Measurements from ENCODE around the gene KIAA1217. TPM values are rescaled to one million over a fixed set of nuclear protein-coding genes. Genes with fewer than 3 reads are reported as not detected.
A peak's percentile ranks its signal among the peaks of the same experiment; 100 is the strongest.
"Not testable (repeated sequence)": the region's sequence is repeated elsewhere in the genome, so short reads cannot be mapped to it uniquely, and the experiment has no call there.

KIAA1217 gene
- total RNA-seq, 1 donor from 2014 or later = 54.3 TPM

DNA sequence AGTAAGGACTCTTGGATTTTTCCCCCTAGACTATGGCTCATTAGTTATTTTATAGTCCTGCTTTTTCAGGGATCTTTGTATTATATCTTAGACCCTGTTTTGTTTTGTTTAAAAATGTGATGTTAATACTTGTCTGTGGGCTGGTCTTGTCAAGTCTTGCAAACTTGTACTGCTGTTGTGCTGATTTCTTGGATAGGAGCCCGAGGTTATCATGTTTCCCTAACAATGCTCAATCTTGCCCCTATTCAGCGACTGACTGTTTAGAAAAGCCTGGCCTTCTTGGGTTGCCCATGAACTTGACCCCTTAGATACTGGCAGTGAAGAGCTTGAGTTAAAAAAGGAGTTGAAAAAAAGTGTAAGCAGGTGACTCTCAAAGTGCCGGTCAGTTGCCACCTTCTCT lies 115.7 kb downstream of the KIAA1217 start:
- peak overlapping the region; percentile 5 for H3K27ac ChIP-seq
- no peak for TF ChIP-seq POLR2A (IDR thresholded peaks at IDR 0.05)
- TF ChIP-seq POLR2AphosphoS5 (IDR thresholded peaks at IDR 0.05; ENCODE audit: insufficient read depth in 1 of 2, low read depth in 1 of 2) = no peak
- TF ChIP-seq, protein P1, sequence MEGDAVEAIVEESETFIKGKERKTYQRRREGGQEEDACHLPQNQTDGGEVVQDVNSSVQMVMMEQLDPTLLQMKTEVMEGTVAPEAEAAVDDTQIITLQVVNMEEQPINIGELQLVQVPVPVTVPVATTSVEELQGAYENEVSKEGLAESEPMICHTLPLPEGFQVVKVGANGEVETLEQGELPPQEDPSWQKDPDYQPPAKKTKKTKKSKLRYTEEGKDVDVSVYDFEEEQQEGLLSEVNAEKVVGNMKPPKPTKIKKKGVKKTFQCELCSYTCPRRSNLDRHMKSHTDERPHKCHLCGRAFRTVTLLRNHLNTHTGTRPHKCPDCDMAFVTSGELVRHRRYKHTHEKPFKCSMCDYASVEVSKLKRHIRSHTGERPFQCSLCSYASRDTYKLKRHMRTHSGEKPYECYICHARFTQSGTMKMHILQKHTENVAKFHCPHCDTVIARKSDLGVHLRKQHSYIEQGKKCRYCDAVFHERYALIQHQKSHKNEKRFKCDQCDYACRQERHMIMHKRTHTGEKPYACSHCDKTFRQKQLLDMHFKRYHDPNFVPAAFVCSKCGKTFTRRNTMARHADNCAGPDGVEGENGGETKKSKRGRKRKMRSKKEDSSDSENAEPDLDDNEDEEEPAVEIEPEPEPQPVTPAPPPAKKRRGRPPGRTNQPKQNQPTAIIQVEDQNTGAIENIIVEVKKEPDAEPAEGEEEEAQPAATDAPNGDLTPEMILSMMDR (IDR thresholded peaks at IDR 0.05) = no peak
- intact Hi-C loops (cut with DNase I) = no loop called here
- no peaks in the 10 kb centered on the region for H3K27me3 ChIP-seq
- no peaks in the 10 kb centered on the region for H3K36me3 ChIP-seq
- H3K4me3 ChIP-seq = no peak overlapping the region
- DNase-seq (ENCODE audit: extremely low spot score in 2 of 2) = no peak
- no peaks in the 10 kb centered on the region for H3K4me1 ChIP-seq
- H3K9me3 ChIP-seq = no peaks in the 10 kb centered on the region

DNA sequence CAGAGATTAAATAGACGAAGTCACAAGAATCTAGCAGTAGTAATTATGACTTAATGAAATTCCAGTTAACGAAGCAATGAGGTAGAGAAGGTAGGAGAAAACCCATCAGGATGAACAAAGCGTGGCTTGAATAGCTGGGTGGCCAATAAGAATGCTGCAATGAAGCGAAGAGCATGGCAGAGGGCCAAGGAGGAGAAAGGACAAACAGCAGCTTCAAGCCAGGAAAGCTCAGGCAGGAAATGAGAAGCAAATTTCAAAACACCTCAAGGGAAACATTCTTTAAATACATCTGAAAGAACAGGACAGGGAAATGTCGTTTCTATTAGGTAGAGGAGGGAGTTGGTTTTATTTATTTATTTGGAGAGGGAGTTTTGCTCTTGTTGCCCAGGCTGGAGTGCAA lies 122.5 kb downstream of the KIAA1217 start:
- Histone ChIP-seq H3K4me1 (peaks cover 14% of the 10 kb centered on the region), H3K27me3 (no peaks in the 10 kb centered on the region), H3K9me3 (no peaks in the 10 kb centered on the region), H3K4me3 (no peak overlapping the region), H3K27ac (peak overlapping the region; percentile 33), H3K36me3 (no peaks in the 10 kb centered on the region)
- peak in 1 of 2 donors; percentile 22 for DNase-seq (ENCODE audit: extremely low spot score in 2 of 2)
- intact Hi-C loops (cut with DNase I) = no loop called here
- no peak for TF ChIP-seq POLR2A (IDR thresholded peaks at IDR 0.05)
- TF ChIP-seq, protein P1 (IDR thresholded peaks at IDR 0.05) = no peak
- TF ChIP-seq POLR2AphosphoS5 (IDR thresholded peaks at IDR 0.05; ENCODE audit: insufficient read depth in 1 of 2, low read depth in 1 of 2) = no peak

DNA sequence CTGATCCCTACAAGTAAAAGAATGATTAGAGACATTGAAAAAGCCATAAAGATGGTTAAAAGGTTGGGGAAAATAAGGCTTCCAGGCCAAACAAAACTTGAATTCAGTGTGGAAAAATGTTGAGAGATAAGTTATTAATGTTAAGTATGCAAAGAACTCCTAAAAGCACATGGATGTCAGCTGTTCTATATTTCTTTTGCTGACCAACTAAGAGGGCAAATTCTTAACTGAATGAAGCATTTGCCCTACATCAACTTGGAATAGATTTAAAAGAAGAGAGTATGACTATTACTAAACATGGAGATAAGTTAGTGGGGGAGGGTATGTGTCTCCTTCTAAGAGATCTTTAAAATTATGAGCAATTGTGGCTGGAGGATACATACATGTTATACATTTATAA lies 124.8 kb downstream of the KIAA1217 start:
- H3K27ac ChIP-seq = no peak overlapping the region
- intact Hi-C loops (cut with DNase I) = no loop called here

DNA sequence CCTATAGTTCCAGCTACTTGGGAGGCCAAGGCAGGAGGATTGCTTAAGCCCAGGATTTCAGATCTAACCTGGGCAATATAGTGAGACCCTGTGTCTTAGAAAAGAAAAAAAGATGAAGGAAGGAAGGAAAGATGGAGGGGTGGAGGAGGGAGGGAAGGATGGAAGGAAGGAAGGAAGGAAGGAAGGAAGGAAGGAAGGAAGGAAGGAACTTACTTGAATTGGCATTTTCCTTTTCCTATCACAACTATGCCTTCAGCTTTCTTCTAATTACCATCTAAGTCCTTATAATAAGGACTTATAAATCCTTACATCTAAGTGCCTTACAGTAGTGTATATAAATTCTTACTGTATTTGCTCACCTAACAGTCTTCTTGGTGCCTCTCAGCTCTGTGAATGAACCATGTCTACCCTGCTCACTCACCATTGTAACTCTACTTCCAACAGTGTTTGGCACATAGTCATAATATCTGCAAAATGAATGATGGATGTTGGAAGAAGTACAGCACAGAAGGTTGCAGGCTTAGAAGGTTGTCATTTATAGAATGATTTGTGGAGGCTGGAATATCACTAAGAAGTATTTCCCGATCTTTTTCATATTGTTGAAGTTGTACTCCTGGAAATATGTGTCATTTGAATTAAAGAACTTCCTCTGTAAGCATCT lies 125.5 kb downstream of the KIAA1217 start:
- H3K4me1 ChIP-seq = peaks cover 14% of the 10 kb centered on the region
- H3K4me3 ChIP-seq = no peak overlapping the region
- H3K36me3 ChIP-seq = no peaks in the 10 kb centered on the region
- no peak overlapping the region for H3K27ac ChIP-seq
- intact Hi-C loops (cut with DNase I) = no loop called here
- no peaks in the 10 kb centered on the region for H3K27me3 ChIP-seq
- no peaks in the 10 kb centered on the region for H3K9me3 ChIP-seq
- TF ChIP-seq, protein P1 (IDR thresholded peaks at IDR 0.05) = no peak
- TF ChIP-seq POLR2AphosphoS5 (IDR thresholded peaks at IDR 0.05; ENCODE audit: insufficient read depth in 1 of 2, low read depth in 1 of 2) (no peak), POLR2A (IDR thresholded peaks at IDR 0.05) (no peak)
- DNase-seq (ENCODE audit: extremely low spot score in 2 of 2) = no peak

More for the DNA sequence above, 124.8 kb downstream of the KIAA1217 start:
- no peaks in the 10 kb centered on the region for H3K9me3 ChIP-seq
- TF ChIP-seq POLR2AphosphoS5 (IDR thresholded peaks at IDR 0.05; ENCODE audit: insufficient read depth in 1 of 2, low read depth in 1 of 2) (no peak), POLR2A (IDR thresholded peaks at IDR 0.05) (no peak)
- TF ChIP-seq, protein P1 (IDR thresholded peaks at IDR 0.05) = no peak
- DNase-seq (ENCODE audit: extremely low spot score in 2 of 2) = no peak
- no peak overlapping the region for H3K4me3 ChIP-seq
- H3K36me3 ChIP-seq = no peaks in the 10 kb centered on the region
- no peaks in the 10 kb centered on the region for H3K27me3 ChIP-seq
- H3K4me1 ChIP-seq = peaks cover 14% of the 10 kb centered on the region

DNA sequence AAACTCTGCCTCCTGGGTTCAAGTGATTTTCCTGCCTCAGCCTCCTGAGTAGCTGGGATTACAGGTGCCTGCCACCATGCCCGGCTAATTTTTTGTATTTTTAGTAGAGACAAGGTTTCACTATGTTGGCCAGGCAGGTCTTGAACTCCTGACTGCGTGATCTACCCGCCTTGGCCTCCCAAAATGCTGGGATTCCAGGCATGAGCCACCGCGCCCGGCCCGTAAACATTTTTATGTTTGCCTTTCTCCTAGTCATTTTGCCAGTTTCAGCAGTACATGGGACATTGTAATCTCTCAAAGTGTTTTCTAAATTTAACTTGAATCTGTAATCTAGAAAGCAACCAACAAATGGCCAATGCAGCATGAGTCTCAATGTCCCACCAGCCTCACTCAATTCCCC lies 128.8 kb downstream of the KIAA1217 start:
- H3K4me1 ChIP-seq; H3K27me3 ChIP-seq; intact Hi-C loops (cut with DNase I); DNase-seq (ENCODE audit: extremely low spot score in 2 of 2); H3K27ac ChIP-seq; H3K4me3 ChIP-seq; H3K36me3 ChIP-seq; H3K9me3 ChIP-seq: not testable (repeated sequence)
